K562 (cell line): ENCODE results near the gene ARID3B. TPM values are rescaled to one million over a fixed set of nuclear protein-coding genes. Genes with fewer than 3 reads are reported as not detected.
A peak's percentile ranks its signal among the peaks of the same experiment; 100 is the strongest.

ENCODE experiments used
- ARID1B ChIP-seq: fragments of 450-650 bp; IDR thresholded peaks from 2 replicates; pipeline ENCODE4 v1.6.1; 2016; ENCODE audit warnings: antibody characterized with exemption, mild to moderate bottlenecking, inconsistent platforms
- BCL6 ChIP-seq: fragments of 250-450 bp; sonication (Bioruptor Pico); IDR thresholded peaks from 2 replicates; pipeline ENCODE4 v1.4.0; 2020
- CBX2 ChIP-seq: fragments of 200-600 bp; sonication (generic); IDR thresholded peaks from one replicate; pipeline ENCODE4 v1.6.1; 2012; ENCODE audit warnings: mild to moderate bottlenecking, low read length, inconsistent platforms; ENCODE audit not compliant: insufficient read depth, poor library complexity, severe bottlenecking
- CC2D1A ChIP-seq: fragments of 450-650 bp; IDR thresholded peaks from 2 replicates; pipeline ENCODE4 v1.6.1; 2017; ENCODE audit warnings: mild to moderate bottlenecking
- EP400 ChIP-seq: fragments of 450-650 bp; IDR thresholded peaks from 2 replicates; pipeline ENCODE4 v1.6.1; 2017; ENCODE audit warnings: antibody characterized with exemption, mild to moderate bottlenecking, moderate library complexity
- GTF2A2 ChIP-seq: IDR thresholded peaks from 2 replicates; pipeline ENCODE4 v1.6.1; 2016; ENCODE audit warnings: mild to moderate bottlenecking, missing genetic modification characterization, missing compliant biosample characterization
- ID3 ChIP-seq, 2 experiments: fragments of 250-450 bp in 1 of 2; fragments of 450-650 bp in 1 of 2; sonication (Bioruptor Pico) in 1 of 2; IDR thresholded peaks; 2 replicates each; pipeline versions ENCODE4 v1.6.1 to v1.8.0; 2016 to 2021; ENCODE audit warnings: mild to moderate bottlenecking in 2 of 2, moderate library complexity in 2 of 2, missing compliant biosample characterization in 1 of 2, missing genetic modification characterization in 1 of 2
- MCM3 ChIP-seq: fragments of 450-650 bp; IDR thresholded peaks from 2 replicates; pipeline ENCODE4 v1.6.1; 2016
- NCOA6 ChIP-seq: fragments of 450-650 bp; IDR thresholded peaks from 2 replicates; pipeline ENCODE4 v1.6.1; 2017; ENCODE audit warnings: mild to moderate bottlenecking
- POLR2G ChIP-seq: fragments of 200-400 bp; formaldehyde crosslinking; IDR thresholded peaks from 2 replicates; pipeline ENCODE4 v1.6.1; 2017; ENCODE audit warnings: low read depth, mild to moderate bottlenecking, antibody characterized with exemption, low read length, moderate library complexity
- U2AF2 ChIP-seq: fragments of 200-400 bp; formaldehyde crosslinking; optimal IDR thresholded peaks from 2 replicates; pipeline ENCODE3; 2017; ENCODE audit warnings: low read depth, mild to moderate bottlenecking, low read length
- YBX1 ChIP-seq: fragments of 450-650 bp; IDR thresholded peaks from 2 replicates; pipeline ENCODE4 v1.7.1; 2016; ENCODE audit warnings: mild to moderate bottlenecking
- ZHX1 ChIP-seq: fragments of 150-350 bp; conservative IDR thresholded peaks from 2 replicates; pipeline ENCODE4 v1.6.1; 2014; ENCODE audit warnings: low read length
- ZNF121 ChIP-seq: sonication (generic); formaldehyde crosslinking; conservative IDR thresholded peaks from 2 replicates; pipeline ENCODE4 v1.8.0; 2022; ENCODE audit warnings: missing genetic modification reagents
- ZNF134 ChIP-seq: fragments of 250-450 bp; sonication (Bioruptor Pico); conservative IDR thresholded peaks from 2 replicates; pipeline ENCODE4 v1.4.0; 2020
- ZNF184 ChIP-seq: sonication (generic); formaldehyde crosslinking; IDR thresholded peaks from 2 replicates; pipeline ENCODE4 v1.5.0; 2020; ENCODE audit warnings: missing genetic modification reagents
- ZNF699 ChIP-seq: fragments of 250-450 bp; sonication (Bioruptor Pico); IDR thresholded peaks from 2 replicates; pipeline ENCODE4 v1.8.0; 2021; ENCODE audit warnings: mild to moderate bottlenecking, moderate library complexity; ENCODE audit not compliant: insufficient replicate concordance
- polyA plus RNA-seq, 8 experiments: library from polyadenylated mRNA; depleted of rRNA in 4 of 8; stranded (reverse) in 5 of 8; unstranded in 3 of 8; fragments of >200 nt; fragmentation: Nextera tagmentation in 2 of 8; fragmentation: Illumina TruSeq in 1 of 8; extraction: Ambion mirVana in 2 of 8; extraction: Trizol in 1 of 8; gene quantifications; 2 replicates each; pipeline versions ENCODE4 v1.2.1 to v1.2.3, GENCODE V29; 2011 to 2014; ENCODE audit warnings: inconsistent platforms in 1 of 8, missing spikeins in 1 of 8
- total RNA-seq, 7 experiments: library from RNA; depleted of rRNA in 6 of 7; stranded (reverse); fragments of >200 nt in 6 of 7; fragmentation: Illumina TruSeq in 2 of 7; extraction: Trizol in 2 of 7; gene quantifications; 2 replicates each; pipeline versions ENCODE4 v1.2.1 to v1.2.3, GENCODE V29; 2011 to 2021; ENCODE audit warnings: low replicate concordance in 1 of 7
- TF ChIP-seq, protein P1 (sequence below): conservative IDR thresholded peaks from 2 replicates; pipeline ENCODE4 v1.6.1; 2011; ENCODE audit warnings: low read depth, mild to moderate bottlenecking, low read length; ENCODE audit not compliant: control insufficient read depth
- TF ChIP-seq, protein P2 (sequence below), 2 experiments: fragments of 450-650 bp; IDR thresholded peaks; 2 replicates each; pipeline ENCODE4 v1.6.1; 2018; ENCODE audit warnings: mild to moderate bottlenecking in 2 of 2, low read depth in 1 of 2; ENCODE audit not compliant: partially characterized antibody in 2 of 2

ARID3B gene
- total and polyA plus RNA-seq, 9 of the 15 experiments (the other 6 are each of a cell fraction or from before 2014, with no cell fraction given): 0.32 to 15.1 (median 7.1) TPM

DNA sequence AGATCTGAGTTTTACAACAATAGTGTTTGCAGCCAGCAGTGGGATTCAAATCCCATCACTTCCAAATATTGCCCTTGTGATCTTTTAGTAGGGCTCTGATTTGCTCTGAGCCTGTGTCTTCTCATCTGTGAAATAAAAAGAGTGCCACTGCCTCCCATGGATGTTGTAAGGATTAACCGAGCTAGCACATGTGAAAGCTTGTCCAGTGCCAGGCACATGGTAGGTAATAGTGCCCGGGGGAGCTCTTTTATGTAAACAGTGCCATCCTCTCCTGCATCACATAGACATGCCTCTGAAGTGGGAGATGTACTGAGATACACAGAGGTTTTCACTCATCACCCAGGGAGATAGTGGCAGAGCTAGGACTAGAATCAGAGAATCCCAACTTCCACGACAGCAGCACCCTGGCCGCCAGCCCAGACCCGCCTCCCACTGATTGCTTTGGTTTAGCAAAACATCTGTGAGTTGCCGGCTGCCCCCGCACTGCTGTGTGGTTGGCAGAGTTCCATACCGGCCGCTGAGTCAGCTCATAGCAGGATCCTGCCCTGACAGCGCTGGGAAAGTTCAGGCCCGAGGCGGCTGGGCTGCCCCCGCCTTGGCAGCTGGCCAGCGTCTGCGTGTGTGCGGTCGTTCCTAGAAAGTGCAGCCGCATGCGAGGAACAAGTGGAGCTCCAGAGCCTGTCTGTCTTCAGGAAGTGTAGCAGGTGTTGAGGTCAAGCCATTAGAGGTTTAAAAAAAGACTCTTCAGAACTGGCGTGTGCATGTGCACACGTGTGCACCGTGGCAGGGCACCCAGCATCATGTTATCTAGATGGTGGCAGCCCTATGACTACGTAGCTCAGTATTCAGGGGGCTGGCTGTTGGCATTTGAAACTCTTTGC lies 5.0 kb downstream of the ARID3B start (continued):
- TF ChIP-seq, protein P1, sequence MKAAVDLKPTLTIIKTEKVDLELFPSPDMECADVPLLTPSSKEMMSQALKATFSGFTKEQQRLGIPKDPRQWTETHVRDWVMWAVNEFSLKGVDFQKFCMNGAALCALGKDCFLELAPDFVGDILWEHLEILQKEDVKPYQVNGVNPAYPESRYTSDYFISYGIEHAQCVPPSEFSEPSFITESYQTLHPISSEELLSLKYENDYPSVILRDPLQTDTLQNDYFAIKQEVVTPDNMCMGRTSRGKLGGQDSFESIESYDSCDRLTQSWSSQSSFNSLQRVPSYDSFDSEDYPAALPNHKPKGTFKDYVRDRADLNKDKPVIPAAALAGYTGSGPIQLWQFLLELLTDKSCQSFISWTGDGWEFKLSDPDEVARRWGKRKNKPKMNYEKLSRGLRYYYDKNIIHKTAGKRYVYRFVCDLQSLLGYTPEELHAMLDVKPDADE: peak; percentile 89
- TF ChIP-seq ZNF134 (CRISPR knock-in tag) (no peak), ZNF184 (CRISPR knock-in tag) (no peak), GTF2A2 (tag) (no peak), NCOA6 (no peak), ZHX1 (no peak), CBX2 (no peak), EP400 (peak; percentile 92), ZNF121 (CRISPR knock-in tag) (no peak), U2AF2 (no peak), ARID1B (peak; percentile 98), MCM3 (no peak), ZNF699 (CRISPR knock-in tag) (no peak), ID3 (CRISPR knock-in tag; IDR thresholded peaks at IDR 0.05) (no peak), ID3 (tag; IDR thresholded peaks at IDR 0.05) (peak; percentile 95), POLR2G (peak; percentile 42), YBX1 (no peak), BCL6 (CRISPR knock-in tag) (peak; percentile 100), CC2D1A (peak; percentile 98; the same call in 1 of the 2 replicates)
- TF ChIP-seq, protein P2, sequence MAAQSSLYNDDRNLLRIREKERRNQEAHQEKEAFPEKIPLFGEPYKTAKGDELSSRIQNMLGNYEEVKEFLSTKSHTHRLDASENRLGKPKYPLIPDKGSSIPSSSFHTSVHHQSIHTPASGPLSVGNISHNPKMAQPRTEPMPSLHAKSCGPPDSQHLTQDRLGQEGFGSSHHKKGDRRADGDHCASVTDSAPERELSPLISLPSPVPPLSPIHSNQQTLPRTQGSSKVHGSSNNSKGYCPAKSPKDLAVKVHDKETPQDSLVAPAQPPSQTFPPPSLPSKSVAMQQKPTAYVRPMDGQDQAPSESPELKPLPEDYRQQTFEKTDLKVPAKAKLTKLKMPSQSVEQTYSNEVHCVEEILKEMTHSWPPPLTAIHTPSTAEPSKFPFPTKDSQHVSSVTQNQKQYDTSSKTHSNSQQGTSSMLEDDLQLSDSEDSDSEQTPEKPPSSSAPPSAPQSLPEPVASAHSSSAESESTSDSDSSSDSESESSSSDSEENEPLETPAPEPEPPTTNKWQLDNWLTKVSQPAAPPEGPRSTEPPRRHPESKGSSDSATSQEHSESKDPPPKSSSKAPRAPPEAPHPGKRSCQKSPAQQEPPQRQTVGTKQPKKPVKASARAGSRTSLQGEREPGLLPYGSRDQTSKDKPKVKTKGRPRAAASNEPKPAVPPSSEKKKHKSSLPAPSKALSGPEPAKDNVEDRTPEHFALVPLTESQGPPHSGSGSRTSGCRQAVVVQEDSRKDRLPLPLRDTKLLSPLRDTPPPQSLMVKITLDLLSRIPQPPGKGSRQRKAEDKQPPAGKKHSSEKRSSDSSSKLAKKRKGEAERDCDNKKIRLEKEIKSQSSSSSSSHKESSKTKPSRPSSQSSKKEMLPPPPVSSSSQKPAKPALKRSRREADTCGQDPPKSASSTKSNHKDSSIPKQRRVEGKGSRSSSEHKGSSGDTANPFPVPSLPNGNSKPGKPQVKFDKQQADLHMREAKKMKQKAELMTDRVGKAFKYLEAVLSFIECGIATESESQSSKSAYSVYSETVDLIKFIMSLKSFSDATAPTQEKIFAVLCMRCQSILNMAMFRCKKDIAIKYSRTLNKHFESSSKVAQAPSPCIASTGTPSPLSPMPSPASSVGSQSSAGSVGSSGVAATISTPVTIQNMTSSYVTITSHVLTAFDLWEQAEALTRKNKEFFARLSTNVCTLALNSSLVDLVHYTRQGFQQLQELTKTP (IDR thresholded peaks at IDR 0.05; ENCODE audit: low read depth in 1 of 2, partially characterized antibody in 2 of 2): peak in 1 of 2 experiments; percentile 96
